ENCODE measurements around the gene ARHGEF39.

DNA sequence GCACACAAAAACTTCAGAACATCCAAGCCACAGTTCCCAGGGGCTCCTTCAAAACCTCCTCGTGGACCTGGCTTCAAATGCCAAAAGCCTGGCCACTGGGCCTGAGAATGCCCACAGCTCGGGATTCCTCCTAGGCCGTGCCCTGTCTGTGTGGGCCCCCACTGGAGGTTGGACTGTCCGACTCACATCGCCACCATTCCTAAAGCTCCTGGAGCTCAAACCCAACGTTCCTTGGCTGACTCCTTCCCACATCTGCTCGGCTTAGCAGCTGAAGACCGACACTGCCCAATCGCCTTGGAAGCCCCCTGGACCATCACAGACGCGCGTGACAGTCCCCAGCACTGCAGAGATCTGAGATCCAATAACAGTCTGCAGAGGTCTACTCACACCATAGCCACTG, 21.9 kb downstream of the ARHGEF39 start:
- TF ChIP-seq, protein P1, sequence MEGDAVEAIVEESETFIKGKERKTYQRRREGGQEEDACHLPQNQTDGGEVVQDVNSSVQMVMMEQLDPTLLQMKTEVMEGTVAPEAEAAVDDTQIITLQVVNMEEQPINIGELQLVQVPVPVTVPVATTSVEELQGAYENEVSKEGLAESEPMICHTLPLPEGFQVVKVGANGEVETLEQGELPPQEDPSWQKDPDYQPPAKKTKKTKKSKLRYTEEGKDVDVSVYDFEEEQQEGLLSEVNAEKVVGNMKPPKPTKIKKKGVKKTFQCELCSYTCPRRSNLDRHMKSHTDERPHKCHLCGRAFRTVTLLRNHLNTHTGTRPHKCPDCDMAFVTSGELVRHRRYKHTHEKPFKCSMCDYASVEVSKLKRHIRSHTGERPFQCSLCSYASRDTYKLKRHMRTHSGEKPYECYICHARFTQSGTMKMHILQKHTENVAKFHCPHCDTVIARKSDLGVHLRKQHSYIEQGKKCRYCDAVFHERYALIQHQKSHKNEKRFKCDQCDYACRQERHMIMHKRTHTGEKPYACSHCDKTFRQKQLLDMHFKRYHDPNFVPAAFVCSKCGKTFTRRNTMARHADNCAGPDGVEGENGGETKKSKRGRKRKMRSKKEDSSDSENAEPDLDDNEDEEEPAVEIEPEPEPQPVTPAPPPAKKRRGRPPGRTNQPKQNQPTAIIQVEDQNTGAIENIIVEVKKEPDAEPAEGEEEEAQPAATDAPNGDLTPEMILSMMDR (conservative IDR thresholded peaks at IDR 0.05 in 1 of 2, IDR thresholded peaks at IDR 0.05 in 1 of 2; ENCODE audit: extremely low read depth in 1 of 2, insufficient read depth in 1 of 2, low read depth in 1 of 2, low read length in 2 of 2), result no peak
- TF ChIP-seq EZH2 (IDR thresholded peaks at IDR 0.05; ENCODE audit: borderline replicate concordance, low read length), result no peak

All from mammary epithelial cell (primary cell).